Nasal cavity respiratory epithelium epithelial cell of viscerocranial mucosa (primary cell): ENCODE data around the gene KLHL30. TPM values are rescaled to one million over a fixed set of nuclear protein-coding genes. Genes with fewer than 3 reads are reported as not detected.

Experiments used
- total RNA-seq: library from RNA; depleted of rRNA; stranded (reverse); fragments of >200 nt; gene quantifications from 2 replicates; pipeline ENCODE4 v1.2.3, GENCODE V29; 2014

Gene KLHL30
- 0.34 and 0.36 TPM in 2 replicates for total RNA-seq

GRCh38 chr2:238138331-238139195 is at the start of gene KLHL30:
Gene KLHL30 (plus strand): TSS chr2:238138668. CDS start chr2:238140755, 2,087 bp downstream.

GRCh38 chr2:238100049-238100820 is 38.2 kb upstream of the KLHL30 start, which contains the start of gene ESPNL:
Gene ESPNL (plus strand): TSS chr2:238100340. CDS start chr2:238100420, 80 bp downstream.

GRCh38 chr2:238158509-238159070 is 20.1 kb downstream of the KLHL30 start, which contains the start of gene ERFE:
Gene ERFE (plus strand): TSS chr2:238158970. CDS start chr2:238159008, 38 bp downstream.

Other genes with a start within 250 kb of the KLHL30 start
- gene UBE2F, start 171.7 kb upstream of the KLHL30 start, total RNA-seq = 78.9 and 81.8 TPM in 2 replicates
- 19.5 and 25.4 TPM in 2 replicates for gene SCLY, start 77.7 kb upstream of the KLHL30 start, total RNA-seq
- gene ESPNL, start 38.3 kb upstream of the KLHL30 start, total RNA-seq = under 0.01 and 0.14 TPM in 2 replicates
- 3.2 and 3.8 TPM in 2 replicates for gene ERFE, start 20.3 kb downstream of the KLHL30 start, total RNA-seq
- 23.6 and 30.5 TPM in 2 replicates for gene ILKAP, start 65.0 kb downstream of the KLHL30 start, total RNA-seq
- 3.4 and 23.2 TPM in 2 replicates for gene HES6, start 101.4 kb downstream of the KLHL30 start, total RNA-seq
- 11.3 and 20.5 TPM in 2 replicates for gene PER2, start 149.9 kb downstream of the KLHL30 start, total RNA-seq
- gene TRAF3IP1, start 181.8 kb downstream of the KLHL30 start, total RNA-seq = 8.5 and 18.9 TPM in 2 replicates